Testis (tissue), 2 donors: Measurements from ENCODE around the gene IL23A.

ENCODE experiments used
- POLR2A ChIP-seq: fragments of 450-650 bp; IDR thresholded peaks from one replicate; pipeline ENCODE4 v1.6.1; 2017; ENCODE audit warnings: antibody characterized with exemption, mild to moderate bottlenecking, moderate library complexity
- TF ChIP-seq, protein P1 (sequence below), 3 experiments: fragments of 450-650 bp in 2 of 3; fragments of 200-600 bp in 1 of 3; sonication (generic) in 1 of 3; IDR thresholded peaks; one replicate each; pipeline ENCODE4 v1.5.1; 2016 to 2019; ENCODE audit warnings: antibody characterized with exemption in 3 of 3, mild to moderate bottlenecking in 2 of 3, moderate library complexity in 1 of 3

DNA sequence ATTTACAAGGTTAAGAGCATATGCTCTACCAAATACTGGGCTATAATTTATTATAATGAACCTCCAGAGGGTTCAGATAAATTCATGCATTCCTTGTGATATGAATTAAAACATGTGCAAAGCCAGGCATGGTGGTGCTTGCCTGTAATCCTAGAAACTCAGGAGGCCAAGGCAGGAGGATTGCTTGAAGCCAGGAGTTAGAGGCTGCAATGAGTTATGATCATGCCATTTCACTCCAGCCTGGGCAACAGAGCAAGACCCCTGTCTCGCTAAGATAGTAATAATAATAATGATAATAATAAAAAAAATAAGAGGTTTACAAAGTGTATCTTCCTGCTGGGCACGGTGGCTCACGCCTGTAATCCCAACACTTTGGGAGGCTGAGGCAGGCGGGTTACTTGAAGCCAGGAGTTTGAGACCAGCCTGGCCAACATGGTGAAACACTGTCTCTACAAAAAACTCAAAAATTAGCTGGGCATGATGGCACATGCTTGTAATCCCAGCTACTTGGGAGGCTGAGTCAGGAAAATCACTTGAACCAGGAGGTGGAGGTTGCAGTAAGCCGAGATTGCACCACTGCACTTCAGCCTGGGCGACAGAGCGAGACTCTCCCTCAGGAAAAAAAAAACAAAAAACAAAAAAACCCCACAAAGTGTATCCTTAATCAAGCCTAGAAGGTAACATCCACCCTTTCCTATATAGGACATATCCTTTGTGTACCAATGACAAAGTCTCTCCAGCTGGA is 31.3 kb upstream of the IL23A start:
- TF ChIP-seq, protein P1, sequence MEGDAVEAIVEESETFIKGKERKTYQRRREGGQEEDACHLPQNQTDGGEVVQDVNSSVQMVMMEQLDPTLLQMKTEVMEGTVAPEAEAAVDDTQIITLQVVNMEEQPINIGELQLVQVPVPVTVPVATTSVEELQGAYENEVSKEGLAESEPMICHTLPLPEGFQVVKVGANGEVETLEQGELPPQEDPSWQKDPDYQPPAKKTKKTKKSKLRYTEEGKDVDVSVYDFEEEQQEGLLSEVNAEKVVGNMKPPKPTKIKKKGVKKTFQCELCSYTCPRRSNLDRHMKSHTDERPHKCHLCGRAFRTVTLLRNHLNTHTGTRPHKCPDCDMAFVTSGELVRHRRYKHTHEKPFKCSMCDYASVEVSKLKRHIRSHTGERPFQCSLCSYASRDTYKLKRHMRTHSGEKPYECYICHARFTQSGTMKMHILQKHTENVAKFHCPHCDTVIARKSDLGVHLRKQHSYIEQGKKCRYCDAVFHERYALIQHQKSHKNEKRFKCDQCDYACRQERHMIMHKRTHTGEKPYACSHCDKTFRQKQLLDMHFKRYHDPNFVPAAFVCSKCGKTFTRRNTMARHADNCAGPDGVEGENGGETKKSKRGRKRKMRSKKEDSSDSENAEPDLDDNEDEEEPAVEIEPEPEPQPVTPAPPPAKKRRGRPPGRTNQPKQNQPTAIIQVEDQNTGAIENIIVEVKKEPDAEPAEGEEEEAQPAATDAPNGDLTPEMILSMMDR (IDR thresholded peaks at IDR 0.05): no peak
- no peak for TF ChIP-seq POLR2A
